Thyroid gland (tissue), 4 donors: ENCODE measurements around the gene PDSS1.

Experiments used
- CTCF ChIP-seq, 6 experiments: fragments of 200-600 bp in 3 of 6; fragments of 450-650 bp in 3 of 6; sonication (generic) in 3 of 6; IDR thresholded peaks; one replicate each; pipeline ENCODE4 v1.5.1; 2016 to 2019; ENCODE audit warnings: antibody characterized with exemption in 6 of 6, mild to moderate bottlenecking in 2 of 6, inconsistent platforms in 1 of 6, moderate library complexity in 1 of 6
- POLR2A ChIP-seq, 2 donors: fragments of 450-650 bp; IDR thresholded peaks; one replicate each; pipeline ENCODE4 v1.6.1; 2017; ENCODE audit warnings: antibody characterized with exemption in 2 of 2, mild to moderate bottlenecking in 2 of 2, moderate library complexity in 1 of 2

- no peak for TF ChIP-seq CTCF (IDR thresholded peaks at IDR 0.05)
- no peak for TF ChIP-seq POLR2A (IDR thresholded peaks at IDR 0.05)
Observed at GRCh38 chr10:26777686-26778085, 80.2 kb downstream of the PDSS1 start.
